Ishikawa (cell line): ENCODE measurements around the gene CAMK1D.

Experiments used
- CREB1 ChIP-seq: IDR thresholded peaks from 2 replicates; pipeline ENCODE4 v1.6.1; 2012; ENCODE audit warnings: low read depth
- EP300 ChIP-seq: IDR thresholded peaks from 2 replicates; pipeline ENCODE4 v1.6.1; 2012; ENCODE audit warnings: borderline replicate concordance
- USF1 ChIP-seq: IDR thresholded peaks from 2 replicates; pipeline ENCODE4 v1.6.1; 2012
- YY1 ChIP-seq: IDR thresholded peaks from 2 replicates; pipeline ENCODE4 v1.6.1; 2012; ENCODE audit warnings: low read depth
- TF ChIP-seq, protein P1 (sequence below): IDR thresholded peaks from 2 replicates; pipeline ENCODE4 v1.6.1; 2012; ENCODE audit warnings: low read depth, mild to moderate bottlenecking

- no peak for TF ChIP-seq EP300
- TF ChIP-seq YY1: no peak
- no peak for TF ChIP-seq USF1
- TF ChIP-seq CREB1: no peak
- TF ChIP-seq, protein P1, sequence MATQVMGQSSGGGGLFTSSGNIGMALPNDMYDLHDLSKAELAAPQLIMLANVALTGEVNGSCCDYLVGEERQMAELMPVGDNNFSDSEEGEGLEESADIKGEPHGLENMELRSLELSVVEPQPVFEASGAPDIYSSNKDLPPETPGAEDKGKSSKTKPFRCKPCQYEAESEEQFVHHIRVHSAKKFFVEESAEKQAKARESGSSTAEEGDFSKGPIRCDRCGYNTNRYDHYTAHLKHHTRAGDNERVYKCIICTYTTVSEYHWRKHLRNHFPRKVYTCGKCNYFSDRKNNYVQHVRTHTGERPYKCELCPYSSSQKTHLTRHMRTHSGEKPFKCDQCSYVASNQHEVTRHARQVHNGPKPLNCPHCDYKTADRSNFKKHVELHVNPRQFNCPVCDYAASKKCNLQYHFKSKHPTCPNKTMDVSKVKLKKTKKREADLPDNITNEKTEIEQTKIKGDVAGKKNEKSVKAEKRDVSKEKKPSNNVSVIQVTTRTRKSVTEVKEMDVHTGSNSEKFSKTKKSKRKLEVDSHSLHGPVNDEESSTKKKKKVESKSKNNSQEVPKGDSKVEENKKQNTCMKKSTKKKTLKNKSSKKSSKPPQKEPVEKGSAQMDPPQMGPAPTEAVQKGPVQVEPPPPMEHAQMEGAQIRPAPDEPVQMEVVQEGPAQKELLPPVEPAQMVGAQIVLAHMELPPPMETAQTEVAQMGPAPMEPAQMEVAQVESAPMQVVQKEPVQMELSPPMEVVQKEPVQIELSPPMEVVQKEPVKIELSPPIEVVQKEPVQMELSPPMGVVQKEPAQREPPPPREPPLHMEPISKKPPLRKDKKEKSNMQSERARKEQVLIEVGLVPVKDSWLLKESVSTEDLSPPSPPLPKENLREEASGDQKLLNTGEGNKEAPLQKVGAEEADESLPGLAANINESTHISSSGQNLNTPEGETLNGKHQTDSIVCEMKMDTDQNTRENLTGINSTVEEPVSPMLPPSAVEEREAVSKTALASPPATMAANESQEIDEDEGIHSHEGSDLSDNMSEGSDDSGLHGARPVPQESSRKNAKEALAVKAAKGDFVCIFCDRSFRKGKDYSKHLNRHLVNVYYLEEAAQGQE: no peak
Observed at GRCh38 chr10:12471135-12471534, 121.8 kb downstream of the CAMK1D start.
